Brain microvascular endothelial cell (primary cell): ENCODE measurements around the gene IFIH1.

Experiments used
- DNase-seq: peaks from one replicate; pipeline ENCODE4 v3.0.0-alpha.2; 2020
- H3K27ac ChIP-seq: fragments of 250-450 bp; sonication (Bioruptor Pico); 2 replicates; pipeline ENCODE4 v1.5.1; 2020; ENCODE audit warnings: mild to moderate bottlenecking, moderate library complexity
- H3K27me3 ChIP-seq: fragments of 250-450 bp; sonication (Bioruptor Pico); replicated peaks from 2 replicates; pipeline ENCODE4 v1.5.1; 2020; ENCODE audit warnings: mild to moderate bottlenecking
- H3K36me3 ChIP-seq: fragments of 250-450 bp; sonication (Bioruptor Pico); replicated peaks from 2 replicates; pipeline ENCODE4 v1.5.1; 2020; ENCODE audit warnings: mild to moderate bottlenecking
- H3K4me3 ChIP-seq: 2 replicates; pipeline ENCODE4 v1.5.1; 2011; ENCODE audit warnings: low read depth, mild to moderate bottlenecking, control low read depth, low read length, moderate library complexity
- in situ Hi-C: cut with HindIII; loops from 2 replicates; pipeline ENCODE4 v1.10.0; 2017; ENCODE audit warnings: low sequenced_read_pairs, low pct_ligation_motif_present
- TF ChIP-seq, protein P1 (sequence below): IDR thresholded peaks from 2 replicates; pipeline ENCODE4 v1.5.1; 2011; ENCODE audit warnings: low read depth, mild to moderate bottlenecking, moderate library complexity, low read length, control low read depth, inconsistent platforms; ENCODE audit errors: missing control alignments

Gene IFIH1

DNA sequence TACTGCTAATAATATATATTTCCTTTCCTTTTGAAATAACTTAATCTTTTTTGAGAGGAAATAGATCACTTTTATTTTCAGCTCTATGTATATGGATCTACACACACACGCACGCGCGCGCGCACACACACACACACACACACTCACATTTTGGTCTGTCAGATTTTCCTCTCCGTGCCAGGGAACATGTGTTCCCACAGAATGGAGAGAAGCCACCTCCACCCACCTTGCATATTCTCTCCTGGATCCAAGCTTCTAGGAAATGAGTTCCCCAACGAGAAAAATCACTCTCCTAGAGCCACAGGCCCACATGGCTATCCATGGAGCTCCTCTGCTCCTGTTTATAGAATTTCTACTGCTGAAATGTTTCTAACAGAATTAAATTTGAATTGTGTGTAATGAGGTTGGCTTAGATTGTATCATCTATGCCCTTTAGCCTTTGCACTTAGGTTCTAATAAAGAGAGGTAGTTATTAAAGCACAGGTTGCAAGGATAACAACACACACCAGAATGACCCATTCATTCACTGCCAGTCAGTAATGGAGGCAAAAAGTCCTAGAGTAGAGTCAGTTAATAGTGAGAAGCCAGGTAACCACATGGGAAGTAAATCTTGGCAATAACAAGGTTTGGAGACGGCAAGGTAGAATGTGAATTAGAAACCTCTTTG is 19.7 kb downstream of the IFIH1 start:
- H3K36me3 ChIP-seq = no peaks in the 10 kb centered on the region
- TF ChIP-seq, protein P1, sequence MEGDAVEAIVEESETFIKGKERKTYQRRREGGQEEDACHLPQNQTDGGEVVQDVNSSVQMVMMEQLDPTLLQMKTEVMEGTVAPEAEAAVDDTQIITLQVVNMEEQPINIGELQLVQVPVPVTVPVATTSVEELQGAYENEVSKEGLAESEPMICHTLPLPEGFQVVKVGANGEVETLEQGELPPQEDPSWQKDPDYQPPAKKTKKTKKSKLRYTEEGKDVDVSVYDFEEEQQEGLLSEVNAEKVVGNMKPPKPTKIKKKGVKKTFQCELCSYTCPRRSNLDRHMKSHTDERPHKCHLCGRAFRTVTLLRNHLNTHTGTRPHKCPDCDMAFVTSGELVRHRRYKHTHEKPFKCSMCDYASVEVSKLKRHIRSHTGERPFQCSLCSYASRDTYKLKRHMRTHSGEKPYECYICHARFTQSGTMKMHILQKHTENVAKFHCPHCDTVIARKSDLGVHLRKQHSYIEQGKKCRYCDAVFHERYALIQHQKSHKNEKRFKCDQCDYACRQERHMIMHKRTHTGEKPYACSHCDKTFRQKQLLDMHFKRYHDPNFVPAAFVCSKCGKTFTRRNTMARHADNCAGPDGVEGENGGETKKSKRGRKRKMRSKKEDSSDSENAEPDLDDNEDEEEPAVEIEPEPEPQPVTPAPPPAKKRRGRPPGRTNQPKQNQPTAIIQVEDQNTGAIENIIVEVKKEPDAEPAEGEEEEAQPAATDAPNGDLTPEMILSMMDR = no peak
- H3K4me3 ChIP-seq = no peak overlapping the region
- H3K27me3 ChIP-seq = no peaks in the 10 kb centered on the region
- H3K27ac ChIP-seq = no peak overlapping the region
- in situ Hi-C loops = no loop called here
- no peak for DNase-seq

DNA sequence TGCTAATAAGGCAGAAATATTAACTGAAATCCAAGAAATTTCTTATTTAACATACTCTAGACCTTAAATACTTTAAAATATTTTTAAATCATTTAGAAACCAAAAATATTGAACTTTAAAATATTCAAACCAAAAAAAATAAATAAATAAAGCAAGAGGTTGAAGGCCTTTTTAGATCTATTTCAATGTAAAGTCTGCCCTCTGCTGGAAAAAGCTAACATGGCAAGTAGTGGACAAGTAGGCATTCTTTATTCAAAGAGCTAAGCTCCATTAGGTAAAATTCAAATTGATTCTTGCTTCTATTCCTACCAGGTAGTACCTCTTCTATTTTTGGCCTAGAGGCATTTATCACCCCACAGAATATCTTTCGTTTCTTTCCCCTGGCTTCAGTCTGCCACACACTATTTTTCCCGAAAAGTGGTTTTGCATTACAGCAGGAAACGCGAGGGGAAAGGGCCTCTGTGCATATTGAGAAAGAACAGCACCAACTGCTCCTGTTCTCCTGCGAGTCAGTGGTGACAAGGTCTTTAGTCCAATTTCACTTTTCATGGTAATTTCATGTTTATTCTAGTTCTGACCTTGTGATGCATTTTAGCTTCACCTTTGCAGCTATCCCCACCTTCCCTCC is 20.4 kb downstream of the IFIH1 start:
- Histone ChIP-seq H3K27me3 (no peaks in the 10 kb centered on the region), H3K27ac (no peak overlapping the region), H3K36me3 (no peaks in the 10 kb centered on the region), H3K4me3 (no peak overlapping the region)
- TF ChIP-seq, protein P1 = peak; percentile 64
- DNase-seq = peak; percentile 87
- in situ Hi-C loops = no loop called here

- DNase-seq = no peak
- Histone ChIP-seq H3K36me3 (no peaks in the 10 kb centered on the region), H3K4me3 (no peak overlapping the region), H3K27me3 (no peaks in the 10 kb centered on the region), H3K27ac (no peak overlapping the region)
- in situ Hi-C loops = no loop called here
- TF ChIP-seq, protein P1 = no peak
Measured at GRCh38 chr2:162295009-162295408, 23.5 kb downstream of the IFIH1 start.

DNA sequence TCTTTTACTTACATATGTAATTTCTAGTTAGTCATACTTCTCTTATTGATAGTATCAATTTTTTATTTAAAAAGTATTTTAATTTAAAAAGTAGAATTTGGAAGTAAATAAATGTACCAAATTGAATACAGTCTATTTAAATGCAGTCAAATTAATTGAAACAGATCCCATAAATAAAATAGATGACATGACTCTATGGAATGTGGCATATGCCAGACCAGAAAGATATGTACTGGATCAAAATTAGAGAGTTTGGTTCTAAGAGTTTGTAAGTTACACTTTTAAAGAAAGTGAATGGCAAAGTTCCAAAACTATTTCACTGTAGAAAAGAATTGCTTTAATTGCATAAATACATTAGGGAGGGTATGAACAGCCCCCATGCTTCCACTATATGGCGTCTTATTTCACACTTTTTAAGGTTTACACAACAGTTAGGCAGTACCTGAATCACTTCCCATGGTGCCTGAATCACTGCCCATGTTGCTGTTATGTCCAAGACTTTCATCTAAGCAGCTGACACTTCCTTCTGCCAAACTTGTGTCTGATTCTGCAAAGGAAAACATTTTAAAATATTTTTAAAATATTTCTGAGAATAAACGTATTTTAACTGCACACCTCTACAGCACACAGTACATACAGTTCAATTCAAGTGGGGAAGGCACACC is 25.2 kb downstream of the IFIH1 start:
- Histone ChIP-seq H3K36me3 (no peaks in the 10 kb centered on the region), H3K27me3 (no peaks in the 10 kb centered on the region), H3K27ac (no peak overlapping the region), H3K4me3 (no peak overlapping the region)
- TF ChIP-seq, protein P1 = no peak
- in situ Hi-C loops = no loop called here
- no peak for DNase-seq

DNA sequence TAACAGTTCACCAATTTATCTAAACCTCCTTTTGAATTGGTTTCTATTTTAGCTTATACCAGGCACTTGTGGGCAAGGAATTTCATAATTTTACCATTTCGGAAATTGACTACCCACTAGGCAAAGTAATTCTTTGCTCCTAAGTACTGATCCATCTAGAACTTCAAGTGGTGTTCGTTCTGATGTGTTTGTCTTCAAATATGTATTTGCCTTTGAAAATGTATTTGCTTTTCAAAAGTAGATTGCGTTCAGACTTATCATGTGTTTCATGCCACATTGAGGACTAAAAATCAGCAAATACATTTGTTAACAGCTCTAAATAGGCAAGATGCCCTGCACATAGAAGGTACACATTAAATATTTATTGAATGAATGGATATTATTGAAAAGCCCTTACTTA is 26.7 kb downstream of the IFIH1 start:
- no peak overlapping the region for H3K4me3 ChIP-seq
- no peak overlapping the region for H3K27ac ChIP-seq
- no peaks in the 10 kb centered on the region for H3K27me3 ChIP-seq
- in situ Hi-C loops = no loop called here
- H3K36me3 ChIP-seq = no peaks in the 10 kb centered on the region
- TF ChIP-seq, protein P1 = no peak
- DNase-seq = no peak
